Endothelial cell of umbilical vein (primary cell): ENCODE data around the gene WDR37. TPM values are rescaled to one million over a fixed set of nuclear protein-coding genes. Genes with fewer than 3 reads are reported as not detected.

Source experiments
- BruUV-seq: library from RNA; stranded (reverse); fragments of 400-500 nt; replicated peaks from 2 replicates; lab custom pipeline; 2021; lab: Mats Ljungman, UMichigan
- CTCF ChIA-PET: fragments of 300-600, 350-600 bp; sonication (Branson Sonifier 250); formaldehyde crosslinking; loops from one replicate; lab custom pipeline; 2021; ENCODE audit warnings: antibody characterized with exemption, inconsistent platforms; lab: Charles Lee
- POLR2A ChIA-PET: fragments of 300-600, 350-600 bp; sonication (Branson Sonifier 250); formaldehyde crosslinking; loops from one replicate; lab custom pipeline; 2021; ENCODE audit warnings: antibody characterized with exemption, inconsistent platforms; lab: Charles Lee
- DNase-seq: peaks from one replicate; pipeline ENCODE4 v3.0.0-alpha.2; 2011; ENCODE audit warnings: low read depth, low spot score
- FAIRE-seq: peaks from 2 replicates; lab custom pipeline; 2011; peaks lifted over from hg19 to GRCh38; lab: Jason Lieb, UNC
- H2AFZ ChIP-seq: 2 replicates; pipeline ENCODE4 v1.6.0; 2012; ENCODE audit warnings: low read depth, low read length, control low read depth, inconsistent platforms
- H3K27ac ChIP-seq: 2 replicates; pipeline ENCODE4 v1.5.1; 2011; ENCODE audit warnings: low read depth, mild to moderate bottlenecking, control low read depth, low read length, moderate library complexity; ENCODE audit not compliant: insufficient read depth
- H3K27me3 ChIP-seq, 2 experiments: 2 replicates each; pipeline versions ENCODE4 v1.6.0 to v1.6.1; 2011; ENCODE audit warnings: low read length in 2 of 2, mixed read lengths in 1 of 2; ENCODE audit not compliant: control insufficient read depth in 2 of 2, insufficient read depth in 2 of 2
- H3K36me3 ChIP-seq, 2 experiments: 2 replicates in 1 of 2; 3 replicates in 1 of 2; pipeline ENCODE4 v1.5.1; 2011; ENCODE audit warnings: low read length in 2 of 2, mild to moderate bottlenecking in 1 of 2, moderate library complexity in 1 of 2; ENCODE audit not compliant: control insufficient read depth in 2 of 2, insufficient read depth in 2 of 2; ENCODE audit errors: extremely low read depth in 1 of 2
- H3K4me1 ChIP-seq: 3 replicates; pipeline ENCODE4 v1.5.1; 2011; ENCODE audit warnings: mild to moderate bottlenecking, low read length; ENCODE audit not compliant: control insufficient read depth, insufficient read depth; ENCODE audit errors: extremely low read depth
- H3K4me2 ChIP-seq: 2 replicates; pipeline ENCODE4 v1.6.1; 2011; ENCODE audit warnings: low read length, control low read depth, mixed read lengths; ENCODE audit not compliant: insufficient read depth
- H3K4me3 ChIP-seq, 3 experiments: fragments of 200-600 bp in 1 of 3; sonication (generic), shearing (Covaris generic) in 1 of 3; replicated peaks in 1 of 3; 2 replicates each; pipeline ENCODE4 v1.5.1; 2011 to 2016; ENCODE audit warnings: control low read depth in 3 of 3, low read length in 3 of 3, mild to moderate bottlenecking in 2 of 3, inconsistent platforms in 1 of 3, low read depth in 1 of 3, moderate library complexity in 1 of 3; ENCODE audit not compliant: insufficient read depth in 1 of 3
- H3K79me2 ChIP-seq: 2 replicates; pipeline ENCODE4 v1.6.0; 2012; ENCODE audit warnings: low read length, inconsistent platforms; ENCODE audit not compliant: control insufficient read depth, insufficient read depth
- H3K9ac ChIP-seq: replicated peaks from 2 replicates; pipeline ENCODE3; 2011; ENCODE audit warnings: low read length, control low read depth; ENCODE audit not compliant: insufficient read depth; ENCODE audit errors: extremely low read depth
- H3K9me1 ChIP-seq: replicated peaks from 3 replicates; pipeline ENCODE4 v1.6.0; 2011; ENCODE audit warnings: mild to moderate bottlenecking, low read length; ENCODE audit not compliant: control insufficient read depth, insufficient read depth; ENCODE audit errors: extremely low read depth
- H3K9me3 ChIP-seq: replicated peaks from 2 replicates; pipeline ENCODE4 v1.5.1; 2012; ENCODE audit warnings: low read length, inconsistent platforms; ENCODE audit not compliant: control insufficient read depth, insufficient read depth
- H4K20me1 ChIP-seq: replicated peaks from 2 replicates; pipeline ENCODE3; 2011; ENCODE audit warnings: mild to moderate bottlenecking, low read length; ENCODE audit not compliant: control insufficient read depth, insufficient read depth; ENCODE audit errors: extremely low read depth
- CTCF ChIP-seq, 2 donors: IDR thresholded peaks; 1 replicate in 1 of 2; 2 replicates in 1 of 2; pipeline ENCODE4 v1.5.1; 2011; ENCODE audit warnings: low read length in 2 of 2, mild to moderate bottlenecking in 2 of 2, moderate library complexity in 2 of 2, control low read depth in 1 of 2, inconsistent platforms in 1 of 2, low read depth in 1 of 2; ENCODE audit not compliant: insufficient read depth in 1 of 2; ENCODE audit errors: extremely low read depth in 1 of 2
- EZH2 ChIP-seq: IDR thresholded peaks from 2 replicates; pipeline ENCODE4 v1.6.1; 2012; ENCODE audit warnings: borderline replicate concordance, low read depth, mild to moderate bottlenecking, moderate library complexity, low read length, inconsistent platforms; ENCODE audit not compliant: severe bottlenecking
- FOS ChIP-seq: IDR thresholded peaks from 2 replicates; pipeline ENCODE4 v1.6.1; 2011; ENCODE audit warnings: mild to moderate bottlenecking, low read length, moderate library complexity, borderline replicate concordance; ENCODE audit not compliant: insufficient read depth
- GATA2 ChIP-seq: IDR thresholded peaks from 2 replicates; pipeline ENCODE4 v1.7.0; 2011; ENCODE audit warnings: low read depth, mild to moderate bottlenecking, moderate library complexity, mixed read lengths, low read length; ENCODE audit not compliant: insufficient read length, insufficient read depth
- MYC ChIP-seq: IDR thresholded peaks from one replicate; pipeline ENCODE4 v1.6.1; 2011; ENCODE audit warnings: mild to moderate bottlenecking, low read depth, low read length
- POLR2A ChIP-seq: IDR thresholded peaks from 2 replicates; pipeline ENCODE4 v1.6.1; 2012; ENCODE audit warnings: low read depth, mild to moderate bottlenecking, control low read depth, low read length
- POLR2AphosphoS5 ChIP-seq: IDR thresholded peaks from 2 replicates; pipeline ENCODE4 v1.6.1; 2012; ENCODE audit warnings: low read depth, mild to moderate bottlenecking, control low read depth, low read length, moderate library complexity; ENCODE audit not compliant: insufficient read depth
- dilution Hi-C: fragments of 300-500 bp; cut with MboI; formaldehyde crosslinking; loops from one replicate; pipeline ENCODE4 v1.15.0; 2019; ENCODE audit warnings: low sequenced_read_pairs; ENCODE audit not compliant: extremely low pct_ligation_motif_present
- intact Hi-C: fragments of 100-400 bp; cut with micrococcal nuclease; formaldehyde crosslinking; loops from one replicate; pipeline ENCODE4 v1.10.0; 2022
- polyA plus RNA-seq, 4 experiments: library from polyadenylated mRNA; depleted of rRNA in 3 of 4; stranded (reverse) in 3 of 4; unstranded in 1 of 4; fragments of >200 nt; gene quantifications; 2 replicates each; pipeline versions ENCODE4 v1.2.1 to v1.2.3, GENCODE V29; 2011 to 2012; ENCODE audit warnings: missing spikeins in 1 of 4
- total RNA-seq: library from RNA; stranded (reverse); gene quantifications from 2 replicates; pipeline ENCODE4 v1.2.3, GENCODE V29; 2021

Gene WDR37
- total and polyA plus RNA-seq, 2 donors (not counting 3 experiments of a cell fraction or from before 2014, with no cell fraction given): 21.7 to 25.5 TPM

GRCh38 chr10:1086787-1087186, 30.6 kb downstream of the WDR37 start:
- no peaks in the 10 kb centered on the region for H3K27me3 ChIP-seq
- intact Hi-C loops (no loop called here), dilution Hi-C loops (no loop called here)
- ChIA-PET CTCF (no interaction called here), POLR2A (no interaction called here)
- FAIRE-seq (no peak), DNase-seq (no peak)
- H3K9me1 ChIP-seq: no peaks in the 10 kb centered on the region
- H3K36me3 ChIP-seq: peaks cover 9 to 46% of the 10 kb centered on the region in 2 experiments
- no peak overlapping the region for H2AFZ ChIP-seq
- no peaks in the 10 kb centered on the region for H3K9me3 ChIP-seq
- no peak overlapping the region for H3K9ac ChIP-seq
- no TSS peak for BruUV-seq
- peaks cover 1% of the 10 kb centered on the region for H3K79me2 ChIP-seq
- TF ChIP-seq POLR2AphosphoS5 (no peak), POLR2A (no peak), EZH2 (no peak), MYC (no peak), CTCF (IDR thresholded peaks at IDR 0.05; ENCODE audit: extremely low read depth in 1 of 2, insufficient read depth in 1 of 2, low read depth in 1 of 2, low read length in 2 of 2) (no peak), GATA2 (no peak), FOS (no peak)
- H3K4me3 ChIP-seq: no peak overlapping the region
- no peaks in the 10 kb centered on the region for H3K4me1 ChIP-seq
- H3K4me2 ChIP-seq: no peak overlapping the region
- H3K27ac ChIP-seq: no peak overlapping the region
- H4K20me1 ChIP-seq: no peaks in the 10 kb centered on the region
